MM.1S (cell line): Measurements from ENCODE around the gene SPATC1L.
A peak's percentile ranks its signal among the peaks of the same experiment; 100 is the strongest.

Experiments used
- DNase-seq: peaks from one replicate; pipeline ENCODE4 v3.0.0-alpha.2; 2015
- H2AFZ ChIP-seq: fragments of 300-600 bp; sonication (generic); 2 replicates; pipeline ENCODE4 v1.6.0; 2016; ENCODE audit warnings: antibody characterized with exemption, low read length
- H3F3A ChIP-seq: fragments of 300-600 bp; sonication (generic); 2 replicates; pipeline ENCODE4 v1.6.1; 2016; ENCODE audit warnings: mild to moderate bottlenecking, antibody characterized with exemption, low read length, moderate library complexity, mixed read lengths; ENCODE audit not compliant: insufficient read depth
- H3K27ac ChIP-seq: fragments of 300-600 bp; sonication (generic); 2 replicates; pipeline ENCODE4 v1.5.1; 2016; ENCODE audit warnings: mild to moderate bottlenecking, low read length
- H3K27me3 ChIP-seq: fragments of 300-600 bp; sonication (generic); replicated peaks from 2 replicates; pipeline ENCODE4 v1.6.0; 2016; ENCODE audit warnings: low read length; ENCODE audit not compliant: insufficient read depth
- H3K36me3 ChIP-seq: fragments of 300-600 bp; sonication (generic); replicated peaks from 2 replicates; pipeline ENCODE4 v1.6.1; 2016; ENCODE audit warnings: mild to moderate bottlenecking, low read length, mixed read lengths; ENCODE audit not compliant: insufficient read depth
- H3K4me1 ChIP-seq: fragments of 300-600 bp; sonication (generic); 2 replicates; pipeline ENCODE4 v1.6.1; 2016; ENCODE audit warnings: low read length, mixed read lengths
- H3K4me2 ChIP-seq: fragments of 300-600 bp; sonication (generic); 2 replicates; pipeline ENCODE4 v1.6.0; 2016; ENCODE audit warnings: low read depth, low read length
- H3K4me3 ChIP-seq: fragments of 300-600 bp; sonication (generic); 2 replicates; pipeline ENCODE4 v1.5.1; 2016; ENCODE audit warnings: low read length, mixed read lengths
- H3K79me2 ChIP-seq: fragments of 300-600 bp; sonication (generic); 2 replicates; pipeline ENCODE4 v1.6.1; 2016; ENCODE audit warnings: mixed run types, low read length, mixed read lengths
- H3K9ac ChIP-seq: fragments of 300-600 bp; sonication (generic); 2 replicates; pipeline ENCODE4 v1.6.1; 2016; ENCODE audit warnings: low read length, mixed read lengths
- H3K9me2 ChIP-seq: fragments of 300-600 bp; sonication (generic); replicated peaks from 2 replicates; pipeline ENCODE4 v1.6.1; 2016; ENCODE audit warnings: mild to moderate bottlenecking, low read length, mixed read lengths; ENCODE audit not compliant: insufficient read depth
- H3K9me3 ChIP-seq: fragments of 300-600 bp; sonication (generic); replicated peaks from 2 replicates; pipeline ENCODE4 v1.6.1; 2016; ENCODE audit warnings: mild to moderate bottlenecking, low read length, mixed read lengths; ENCODE audit not compliant: insufficient read depth
- H4K20me1 ChIP-seq: fragments of 300-600 bp; sonication (generic); 2 replicates; pipeline ENCODE4 v1.6.1; 2016; ENCODE audit warnings: mild to moderate bottlenecking, low read length, moderate library complexity, mixed read lengths; ENCODE audit not compliant: insufficient read depth
- EZH2 ChIP-seq: fragments of 300-600 bp; sonication (generic); optimal IDR thresholded peaks from 2 replicates; pipeline ENCODE3; 2017; ENCODE audit warnings: low read depth, mild to moderate bottlenecking, antibody characterized with exemption, low read length, mixed read lengths
- EZH2phosphoT487 ChIP-seq: fragments of 300-600 bp; sonication (generic); IDR thresholded peaks from 2 replicates; pipeline ENCODE4 v1.6.1; 2018; ENCODE audit warnings: antibody characterized with exemption, low read length
- TF ChIP-seq, protein P1 (sequence below): fragments of 300-600 bp; sonication (generic); IDR thresholded peaks from 2 replicates; pipeline ENCODE4 v1.5.1; 2016; ENCODE audit warnings: antibody characterized with exemption, low read length, mixed read lengths

SPATC1L gene

DNA sequence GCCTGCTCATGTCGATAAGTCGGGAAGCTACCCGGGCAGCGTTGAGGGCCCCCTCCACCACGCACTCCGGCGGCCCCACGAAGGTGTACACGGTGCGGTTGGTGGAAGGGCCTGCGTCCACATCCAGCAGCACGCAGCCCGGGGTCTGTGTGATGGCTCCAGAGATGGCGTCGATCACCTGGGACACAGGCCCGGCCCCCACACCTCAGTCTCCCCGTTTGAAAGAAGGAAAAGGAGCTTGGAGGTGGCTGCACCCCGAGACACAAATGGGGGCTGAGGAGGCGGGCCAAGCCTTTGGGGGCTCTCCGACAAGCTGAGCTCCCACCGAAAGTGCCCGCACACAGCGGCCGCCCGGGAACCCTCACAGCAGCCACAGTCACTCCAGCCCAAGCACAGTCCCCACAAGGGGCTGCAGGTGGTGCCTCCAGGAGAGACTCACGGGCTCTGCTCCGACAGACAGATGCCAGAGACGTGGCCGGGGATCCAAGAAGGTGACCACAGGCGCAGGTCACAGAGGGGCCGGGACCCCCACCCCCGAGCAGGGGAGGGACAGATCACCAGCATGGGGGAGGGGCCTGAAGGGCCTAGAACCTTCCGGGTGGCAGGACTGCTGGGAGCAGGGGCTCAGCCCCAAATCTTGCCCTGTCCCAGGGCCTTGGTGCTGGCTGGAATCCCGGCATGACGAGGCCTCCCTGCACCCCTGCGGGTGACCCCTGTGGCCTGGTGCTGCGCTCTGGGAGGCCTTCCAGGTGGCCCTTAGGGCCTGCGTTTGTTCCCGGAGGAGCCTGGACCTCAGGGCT lies 29.9 kb downstream of the SPATC1L start:
- no peak overlapping the region for H3K9ac ChIP-seq
- no peak for TF ChIP-seq EZH2phosphoT487
- H3K79me2 ChIP-seq, result no peaks in the 10 kb centered on the region
- H3K4me1 ChIP-seq, result no peaks in the 10 kb centered on the region
- H3K9me3 ChIP-seq, result no peaks in the 10 kb centered on the region
- DNase-seq, result no peak
- H3K36me3 ChIP-seq, result no peaks in the 10 kb centered on the region
- no peak overlapping the region for H3K4me3 ChIP-seq
- no peaks in the 10 kb centered on the region for H3K9me2 ChIP-seq
- H4K20me1 ChIP-seq, result no peaks in the 10 kb centered on the region
- H3K27me3 ChIP-seq, result peaks cover 38% of the 10 kb centered on the region
- H3K27ac ChIP-seq, result no peak overlapping the region
- no peak overlapping the region for H3K4me2 ChIP-seq
- H3F3A ChIP-seq, result no peaks in the 10 kb centered on the region
- no peak overlapping the region for H2AFZ ChIP-seq

DNA sequence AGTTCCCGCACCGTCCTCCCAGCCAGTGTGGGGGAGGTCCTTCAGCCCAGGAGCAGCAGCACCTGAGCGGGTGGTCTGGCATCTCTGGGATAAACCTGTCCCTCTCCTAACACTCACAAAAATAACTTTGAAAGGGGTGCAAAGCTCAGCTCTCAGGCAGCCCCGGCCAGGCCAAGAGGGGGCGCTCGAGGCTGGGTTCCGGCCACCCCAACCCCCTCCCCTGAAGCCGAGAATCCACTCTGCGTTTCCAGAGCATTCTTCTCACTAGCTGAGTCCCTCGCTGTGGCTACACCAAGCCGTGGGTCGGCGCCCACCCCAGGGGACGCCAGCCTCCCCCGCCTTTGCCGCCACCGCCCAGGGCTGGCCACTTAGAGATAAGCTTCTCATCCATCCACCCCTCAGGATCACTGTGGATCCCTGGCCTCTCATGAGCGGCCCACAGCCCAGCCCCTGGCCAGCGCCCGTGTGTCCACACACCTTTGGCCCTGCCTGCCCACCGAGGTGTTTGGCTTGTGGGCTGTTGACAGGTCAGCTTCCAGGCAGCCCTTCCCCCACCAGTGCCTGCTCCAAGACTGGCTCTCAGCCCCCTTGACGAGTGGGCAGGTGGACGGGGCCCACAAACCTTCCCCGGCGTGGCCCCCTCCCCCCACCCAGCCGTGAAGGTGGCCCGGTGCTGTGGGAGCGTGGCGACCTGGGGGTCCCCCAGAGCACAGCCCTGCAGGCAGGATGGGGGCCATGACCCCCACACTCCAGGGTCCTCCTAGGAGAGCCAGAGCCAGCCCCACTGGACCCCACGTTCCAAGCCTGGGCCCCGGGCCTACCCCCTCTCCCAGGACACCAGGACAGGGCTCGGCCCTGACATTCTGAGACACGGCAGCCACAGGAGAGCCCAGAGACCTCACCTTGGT lies 30.8 kb downstream of the SPATC1L start:
- H3K27me3 ChIP-seq, result peaks cover 47% of the 10 kb centered on the region
- TF ChIP-seq EZH2phosphoT487, result no peak
- no peak for TF ChIP-seq EZH2
- TF ChIP-seq, protein P1, sequence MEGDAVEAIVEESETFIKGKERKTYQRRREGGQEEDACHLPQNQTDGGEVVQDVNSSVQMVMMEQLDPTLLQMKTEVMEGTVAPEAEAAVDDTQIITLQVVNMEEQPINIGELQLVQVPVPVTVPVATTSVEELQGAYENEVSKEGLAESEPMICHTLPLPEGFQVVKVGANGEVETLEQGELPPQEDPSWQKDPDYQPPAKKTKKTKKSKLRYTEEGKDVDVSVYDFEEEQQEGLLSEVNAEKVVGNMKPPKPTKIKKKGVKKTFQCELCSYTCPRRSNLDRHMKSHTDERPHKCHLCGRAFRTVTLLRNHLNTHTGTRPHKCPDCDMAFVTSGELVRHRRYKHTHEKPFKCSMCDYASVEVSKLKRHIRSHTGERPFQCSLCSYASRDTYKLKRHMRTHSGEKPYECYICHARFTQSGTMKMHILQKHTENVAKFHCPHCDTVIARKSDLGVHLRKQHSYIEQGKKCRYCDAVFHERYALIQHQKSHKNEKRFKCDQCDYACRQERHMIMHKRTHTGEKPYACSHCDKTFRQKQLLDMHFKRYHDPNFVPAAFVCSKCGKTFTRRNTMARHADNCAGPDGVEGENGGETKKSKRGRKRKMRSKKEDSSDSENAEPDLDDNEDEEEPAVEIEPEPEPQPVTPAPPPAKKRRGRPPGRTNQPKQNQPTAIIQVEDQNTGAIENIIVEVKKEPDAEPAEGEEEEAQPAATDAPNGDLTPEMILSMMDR, result peak; percentile 68
- H3K4me1 ChIP-seq, result no peaks in the 10 kb centered on the region
- no peak for DNase-seq
- H3K4me2 ChIP-seq, result peak overlapping the region; percentile 17; the same call in 1 of the 2 replicates
- no peaks in the 10 kb centered on the region for H3K9me2 ChIP-seq
- no peaks in the 10 kb centered on the region for H3K36me3 ChIP-seq
- H3F3A ChIP-seq, result no peaks in the 10 kb centered on the region
- no peaks in the 10 kb centered on the region for H3K79me2 ChIP-seq
- no peaks in the 10 kb centered on the region for H4K20me1 ChIP-seq
- H3K4me3 ChIP-seq, result no peak overlapping the region
- H3K27ac ChIP-seq, result no peak overlapping the region
- no peak overlapping the region for H2AFZ ChIP-seq
- H3K9me3 ChIP-seq, result no peaks in the 10 kb centered on the region
- no peak overlapping the region for H3K9ac ChIP-seq

DNA sequence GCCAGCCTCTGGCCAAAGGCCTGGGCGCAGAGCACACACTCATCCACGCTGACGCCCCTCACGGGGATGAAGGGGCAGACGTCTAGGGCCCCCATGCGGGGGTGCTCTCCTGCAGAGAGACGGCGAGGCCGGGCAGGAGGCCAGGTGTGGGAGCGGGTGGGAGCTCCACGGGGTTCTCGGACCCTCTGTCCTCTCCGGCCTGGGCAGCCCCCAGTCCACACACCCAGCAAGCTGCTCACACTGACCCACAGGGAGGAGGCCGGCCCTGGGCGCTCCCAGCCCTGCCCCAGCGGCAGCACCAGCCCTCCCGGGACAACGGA lies 31.4 kb downstream of the SPATC1L start:
- H2AFZ ChIP-seq, result no peak overlapping the region
- no peaks in the 10 kb centered on the region for H3K79me2 ChIP-seq
- no peak overlapping the region for H3K4me3 ChIP-seq
- no peak overlapping the region for H3K27ac ChIP-seq
- no peaks in the 10 kb centered on the region for H3K36me3 ChIP-seq
- H3K4me2 ChIP-seq, result peak overlapping the region; percentile 17; the same call in 1 of the 2 replicates
- no peaks in the 10 kb centered on the region for H3F3A ChIP-seq
- no peak for DNase-seq
- no peaks in the 10 kb centered on the region for H3K9me3 ChIP-seq
- peaks cover 53% of the 10 kb centered on the region for H3K27me3 ChIP-seq
- no peaks in the 10 kb centered on the region for H4K20me1 ChIP-seq
- H3K4me1 ChIP-seq, result no peaks in the 10 kb centered on the region
- no peak for TF ChIP-seq EZH2phosphoT487
- TF ChIP-seq, protein P1, result no peak
- no peak for TF ChIP-seq EZH2
- no peak overlapping the region for H3K9ac ChIP-seq
- no peaks in the 10 kb centered on the region for H3K9me2 ChIP-seq
